Sigmoid colon (tissue), 7 donors: ENCODE results near the gene ANO2. TPM values are rescaled to one million over a fixed set of nuclear protein-coding genes. Genes with fewer than 3 reads are reported as not detected.

Experiments used
- DNase-seq: peaks from one replicate; pipeline ENCODE4 v3.0.0-alpha.2; 2019
- H3K27ac ChIP-seq, 4 donors: fragments of 200-600 bp; sonication (generic); one replicate each; pipeline ENCODE4 v1.5.1; 2016 to 2019; ENCODE audit warnings: mild to moderate bottlenecking in 1 of 4
- H3K27me3 ChIP-seq, 3 donors: fragments of 200-600 bp; sonication (generic); one replicate each; pipeline ENCODE4 v1.5.1; 2019; ENCODE audit warnings: mild to moderate bottlenecking in 1 of 3
- H3K36me3 ChIP-seq, 4 donors: fragments of 200-600 bp; sonication (generic); one replicate each; pipeline ENCODE4 v1.5.1; 2016 to 2019
- H3K4me1 ChIP-seq, 4 donors: fragments of 200-600 bp; sonication (generic); one replicate each; pipeline ENCODE4 v1.5.1; 2017 to 2019
- H3K4me3 ChIP-seq, 4 donors: fragments of 200-600 bp; sonication (generic); one replicate each; pipeline ENCODE4 v1.5.1; 2017 to 2019; ENCODE audit warnings: mild to moderate bottlenecking in 2 of 4, moderate library complexity in 1 of 4
- H3K9me3 ChIP-seq, 4 donors: fragments of 200-600 bp in 3 of 4; sonication (generic) in 3 of 4; one replicate each; pipeline versions ENCODE4 v1.5.1 to v1.6.1; 2013 to 2019
- EP300 ChIP-seq, 4 donors: sonication (generic); formaldehyde crosslinking; IDR thresholded peaks; one replicate each; pipeline ENCODE4 v1.6.1; 2017; ENCODE audit warnings: antibody characterized with exemption in 4 of 4
- POLR2A ChIP-seq, 2 donors: fragments of 450-650 bp; IDR thresholded peaks; one replicate each; pipeline ENCODE4 v1.6.1; 2016; ENCODE audit warnings: antibody characterized with exemption in 2 of 2, mild to moderate bottlenecking in 2 of 2, moderate library complexity in 2 of 2
- POLR2AphosphoS5 ChIP-seq, 4 donors: sonication (generic); formaldehyde crosslinking; IDR thresholded peaks; one replicate each; pipeline ENCODE4 v1.6.1; 2017; ENCODE audit warnings: antibody characterized with exemption in 4 of 4
- WGBS, 2 donors: extraction: QIAGEN DNeasy Blood & Tissue Kit; methylation state at CpG; one replicate each; pipeline ENCODE4 v1.1.7; 2013; 5-methylcytosine and 5-hydroxymethylcytosine counted together
- intact Hi-C: fragments of 100-400 bp; cut with DNase I; formaldehyde crosslinking; loops from one replicate; pipeline ENCODE4 v1.15.1; 2023
- polyA plus RNA-seq, 3 donors: library from polyadenylated mRNA; stranded (reverse); fragments of 200-250 nt; gene quantifications; one replicate each; pipeline ENCODE4 v1.2.3, GENCODE V29; 2013
- total RNA-seq, 4 donors: library from RNA; depleted of rRNA; stranded (reverse); fragments of >200 nt; gene quantifications; one replicate each; pipeline ENCODE4 v1.1.0, GENCODE V29; 2016
- TF ChIP-seq, protein P1 (sequence below), 4 experiments: fragments of 450-650 bp in 3 of 4; fragments of 200-600 bp in 1 of 4; IDR thresholded peaks; one replicate each; pipeline ENCODE4 v1.5.1; 2016 to 2019; ENCODE audit warnings: antibody characterized with exemption in 4 of 4, mild to moderate bottlenecking in 3 of 4, moderate library complexity in 2 of 4
- donor health status: healthy with polysubstance abuse.
- donor health status: Bipolar disorder and iron deficiency.
- donor health status: healthy.

ANO2 gene
- total and polyA plus RNA-seq, 7 donors, result 0.46 to 4.3 (median 1.8) TPM; not detected in 1

- H3K27ac ChIP-seq, result no peak overlapping the region
- 94 to 95% methylated on average over 8 of the region's 8 CpGs for WGBS, 2 donors
- TF ChIP-seq EP300 (IDR thresholded peaks at IDR 0.05) (no peak), POLR2AphosphoS5 (IDR thresholded peaks at IDR 0.05) (no peak), POLR2A (IDR thresholded peaks at IDR 0.05) (no peak)
- TF ChIP-seq, protein P1, sequence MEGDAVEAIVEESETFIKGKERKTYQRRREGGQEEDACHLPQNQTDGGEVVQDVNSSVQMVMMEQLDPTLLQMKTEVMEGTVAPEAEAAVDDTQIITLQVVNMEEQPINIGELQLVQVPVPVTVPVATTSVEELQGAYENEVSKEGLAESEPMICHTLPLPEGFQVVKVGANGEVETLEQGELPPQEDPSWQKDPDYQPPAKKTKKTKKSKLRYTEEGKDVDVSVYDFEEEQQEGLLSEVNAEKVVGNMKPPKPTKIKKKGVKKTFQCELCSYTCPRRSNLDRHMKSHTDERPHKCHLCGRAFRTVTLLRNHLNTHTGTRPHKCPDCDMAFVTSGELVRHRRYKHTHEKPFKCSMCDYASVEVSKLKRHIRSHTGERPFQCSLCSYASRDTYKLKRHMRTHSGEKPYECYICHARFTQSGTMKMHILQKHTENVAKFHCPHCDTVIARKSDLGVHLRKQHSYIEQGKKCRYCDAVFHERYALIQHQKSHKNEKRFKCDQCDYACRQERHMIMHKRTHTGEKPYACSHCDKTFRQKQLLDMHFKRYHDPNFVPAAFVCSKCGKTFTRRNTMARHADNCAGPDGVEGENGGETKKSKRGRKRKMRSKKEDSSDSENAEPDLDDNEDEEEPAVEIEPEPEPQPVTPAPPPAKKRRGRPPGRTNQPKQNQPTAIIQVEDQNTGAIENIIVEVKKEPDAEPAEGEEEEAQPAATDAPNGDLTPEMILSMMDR (IDR thresholded peaks at IDR 0.05), result no peak
- no peaks in the 10 kb centered on the region for H3K9me3 ChIP-seq
- no peak overlapping the region for H3K4me3 ChIP-seq
- DNase-seq, result no peak
- intact Hi-C loops, result no loop called here
- no peaks in the 10 kb centered on the region for H3K27me3 ChIP-seq
- H3K36me3 ChIP-seq, result no peaks in the 10 kb centered on the region
- H3K4me1 ChIP-seq, result no peaks in the 10 kb centered on the region
These were observed 354.7 kb downstream of the ANO2 start for GRCh38 chr12:5590316-5590715.

DNA sequence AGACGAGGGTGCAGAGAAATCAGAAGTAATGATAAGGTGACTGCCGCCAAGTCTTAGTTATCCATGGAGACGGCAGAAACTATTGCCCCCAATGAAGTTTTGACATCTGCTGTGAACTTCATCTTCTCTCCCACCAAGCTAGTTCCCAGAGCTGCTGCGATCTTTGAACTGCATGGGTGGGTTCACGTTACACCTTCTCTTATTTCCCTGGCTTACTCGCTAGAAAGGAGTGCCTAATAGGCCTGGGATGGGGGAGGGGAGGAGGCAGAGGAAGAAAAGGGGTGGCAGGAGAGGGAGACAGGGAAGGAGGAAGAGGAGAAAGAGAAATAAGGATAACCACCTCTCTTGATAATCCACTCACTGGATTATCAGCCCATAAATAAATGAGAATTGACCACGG lies 356.0 kb downstream of the ANO2 start:
- H3K36me3 ChIP-seq, result no peaks in the 10 kb centered on the region
- WGBS, 2 donors, result 89 to 93% methylated on average over 7 of the region's 7 CpGs
- H3K27me3 ChIP-seq, result no peaks in the 10 kb centered on the region
- H3K27ac ChIP-seq, result no peak overlapping the region
- DNase-seq, result no peak
- no peak overlapping the region for H3K4me3 ChIP-seq
- TF ChIP-seq POLR2A (IDR thresholded peaks at IDR 0.05) (no peak), EP300 (IDR thresholded peaks at IDR 0.05) (no peak), POLR2AphosphoS5 (IDR thresholded peaks at IDR 0.05) (no peak)
- TF ChIP-seq, protein P1 (IDR thresholded peaks at IDR 0.05), result no peak
- H3K4me1 ChIP-seq, result no peaks in the 10 kb centered on the region
- no peaks in the 10 kb centered on the region for H3K9me3 ChIP-seq
- intact Hi-C loops, result no loop called here

DNA sequence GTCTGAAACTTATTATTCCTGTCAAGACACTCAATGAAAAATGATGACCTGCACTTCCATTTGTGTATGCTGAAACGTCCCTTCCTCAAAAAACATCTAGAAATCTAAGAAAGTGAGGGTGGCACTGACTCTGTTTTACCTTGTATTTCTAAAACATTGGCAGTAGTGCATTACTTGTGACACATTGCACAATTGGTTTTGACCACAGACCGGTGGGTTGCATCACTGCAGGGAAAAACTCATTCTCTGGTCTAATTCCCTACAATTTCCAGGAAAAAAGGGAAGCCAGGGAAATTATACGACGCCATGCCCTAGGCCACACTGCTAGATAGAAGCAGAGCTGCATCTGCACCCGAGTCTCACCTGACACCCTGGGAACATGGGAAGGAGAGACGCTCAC lies 356.5 kb downstream of the ANO2 start:
- Histone ChIP-seq H3K27ac (no peak overlapping the region), H3K27me3 (no peaks in the 10 kb centered on the region), H3K36me3 (no peaks in the 10 kb centered on the region), H3K9me3 (no peaks in the 10 kb centered on the region), H3K4me3 (no peak overlapping the region), H3K4me1 (no peaks in the 10 kb centered on the region)
- DNase-seq, result no peak
- intact Hi-C loops, result no loop called here
- TF ChIP-seq EP300 (IDR thresholded peaks at IDR 0.05), result no peak
- TF ChIP-seq, protein P1 (IDR thresholded peaks at IDR 0.05), result no peak
- no peak for TF ChIP-seq POLR2A (IDR thresholded peaks at IDR 0.05)
- TF ChIP-seq POLR2AphosphoS5 (IDR thresholded peaks at IDR 0.05), result no peak
- WGBS, 2 donors, result 85 to 87% methylated on average over 6 of the region's 6 CpGs

GRCh38 chr12:5588176-5588575 lies 356.9 kb downstream of the ANO2 start:
- Histone ChIP-seq H3K27me3 (no peaks in the 10 kb centered on the region), H3K9me3 (no peaks in the 10 kb centered on the region), H3K4me3 (no peak overlapping the region), H3K36me3 (no peaks in the 10 kb centered on the region), H3K27ac (no peak overlapping the region), H3K4me1 (no peaks in the 10 kb centered on the region)
- TF ChIP-seq POLR2AphosphoS5 (IDR thresholded peaks at IDR 0.05), result no peak
- TF ChIP-seq, protein P1 (IDR thresholded peaks at IDR 0.05), result no peak
- TF ChIP-seq POLR2A (IDR thresholded peaks at IDR 0.05), result no peak
- TF ChIP-seq EP300 (IDR thresholded peaks at IDR 0.05), result no peak
- intact Hi-C loops, result no loop called here
- DNase-seq, result no peak
- WGBS, 2 donors, result 76 to 83% methylated on average over 7 of the region's 7 CpGs

DNA sequence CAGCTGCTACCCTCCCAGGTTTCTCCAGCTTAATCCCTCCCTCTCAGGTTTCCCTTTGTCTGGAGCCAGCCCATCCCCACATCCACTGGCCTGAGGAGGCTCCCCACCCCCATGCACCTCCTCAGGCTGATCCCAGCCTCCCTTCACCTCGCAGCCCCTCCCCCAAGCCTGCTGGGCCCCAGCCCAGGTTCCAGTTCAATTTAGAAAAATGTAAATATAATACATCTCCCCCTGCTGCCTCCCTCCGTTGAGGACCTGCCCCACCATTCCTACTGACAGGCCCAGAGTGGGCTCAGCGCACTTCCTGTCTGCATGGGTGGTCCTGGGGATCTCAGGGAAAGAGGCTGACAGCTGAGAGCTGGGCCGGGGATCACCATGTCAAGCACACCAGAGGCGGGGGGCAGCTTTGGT lies 357.3 kb downstream of the ANO2 start:
- WGBS, 2 donors, result 71 to 72% methylated on average over 5 of the region's 5 CpGs
- Histone ChIP-seq H3K4me3 (no peak overlapping the region), H3K9me3 (no peaks in the 10 kb centered on the region), H3K4me1 (no peaks in the 10 kb centered on the region), H3K27ac (no peak overlapping the region), H3K27me3 (no peaks in the 10 kb centered on the region), H3K36me3 (no peaks in the 10 kb centered on the region)
- intact Hi-C loops, result no loop called here
- no peak for TF ChIP-seq EP300 (IDR thresholded peaks at IDR 0.05)
- no peak for TF ChIP-seq POLR2A (IDR thresholded peaks at IDR 0.05)
- TF ChIP-seq POLR2AphosphoS5 (IDR thresholded peaks at IDR 0.05), result no peak
- TF ChIP-seq, protein P1 (IDR thresholded peaks at IDR 0.05), result no peak
- no peak for DNase-seq
